HG03469 (cell line): Measurements from ENCODE around the gene RALGAPA2.

Experiments used
- ATAC-seq: cut with Tn5 transposase; IDR thresholded peaks from one replicate; pipeline ENCODE4 v1.9.1; 2021; ENCODE audit warnings: mild to moderate bottlenecking, moderate library complexity, moderate number of reproducible peaks; ENCODE audit not compliant: unreplicated experiment

The RALGAPA2 gene

GRCh38 chr20:20375862-20376261 is 336.6 kb downstream of the RALGAPA2 start:
- ATAC-seq: no peak

- no peak for ATAC-seq
These were observed 339.3 kb downstream of the RALGAPA2 start for GRCh38 chr20:20373091-20373571.

DNA sequence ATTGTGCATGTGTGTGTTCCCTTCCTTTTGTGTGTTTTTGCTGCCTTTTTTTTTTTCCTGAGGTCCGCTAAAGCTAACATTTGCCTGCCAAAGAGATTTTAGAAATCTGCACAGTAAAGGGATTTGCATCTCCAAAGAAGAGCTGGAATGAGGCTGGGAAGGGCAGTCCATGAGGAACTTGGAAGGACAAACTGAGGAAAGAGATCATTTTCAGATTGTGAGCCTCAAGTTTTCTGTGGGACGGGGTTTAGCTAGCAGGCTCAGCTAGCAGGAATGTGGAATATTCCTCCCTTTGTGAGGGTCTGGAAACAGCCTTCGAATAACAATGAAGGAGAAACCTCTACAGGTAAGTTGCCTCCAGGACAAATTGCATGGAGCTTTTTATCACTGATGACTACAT is 340.8 kb downstream of the RALGAPA2 start:
- no peak for ATAC-seq

GRCh38 chr20:20371083-20371482 is 341.4 kb downstream of the RALGAPA2 start:
- ATAC-seq: no peak

- no peak for ATAC-seq
These were observed 342.3 kb downstream of the RALGAPA2 start for GRCh38 chr20:20370094-20370575.

- ATAC-seq: no peak
These were observed 343.0 kb downstream of the RALGAPA2 start for GRCh38 chr20:20369250-20370093.

GRCh38 chr20:20368418-20369249 is 343.8 kb downstream of the RALGAPA2 start:
- no peak for ATAC-seq

- no peak for ATAC-seq
These were observed 344.6 kb downstream of the RALGAPA2 start, which contains the start of gene INSM1 for GRCh38 chr20:20367575-20368417. Gene INSM1, plus strand, starts transcription at chr20:20368104. Its CDS starts 164 bp downstream, at chr20:20368268.

DNA sequence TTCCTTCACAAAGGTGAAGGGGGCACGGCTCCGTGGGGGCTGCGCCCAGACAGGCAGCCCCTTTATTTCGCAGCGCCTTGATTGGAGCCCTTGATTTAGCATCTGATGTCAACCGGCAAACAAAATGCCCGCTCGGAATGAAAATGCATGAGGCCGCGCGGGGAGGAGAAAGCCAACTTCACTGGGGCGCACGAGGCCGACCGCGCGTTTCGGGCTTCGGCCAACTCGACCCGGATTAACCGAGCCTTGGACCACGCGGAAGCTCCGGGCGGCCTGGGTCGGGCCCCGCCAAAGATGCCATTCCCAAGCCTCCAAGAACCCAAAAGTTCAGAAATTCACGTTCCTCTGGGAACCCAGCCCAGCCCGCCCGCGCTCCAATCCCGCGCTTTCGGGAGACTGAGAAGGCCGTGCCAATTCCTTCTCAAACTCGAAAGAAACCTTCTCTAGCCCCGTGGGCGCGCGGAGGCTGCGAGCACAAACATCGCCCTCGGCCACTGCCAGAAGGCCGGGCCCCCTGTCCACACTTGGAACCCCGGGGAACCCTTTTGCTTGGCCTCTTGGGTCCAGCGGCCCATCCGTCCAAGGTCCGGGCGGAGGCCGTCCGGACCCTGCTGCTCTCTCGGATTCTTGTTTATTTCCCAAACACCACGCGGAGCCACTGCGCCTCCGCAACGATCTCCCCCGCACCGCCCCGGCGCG is 345.4 kb downstream of the RALGAPA2 start:
- no peak for ATAC-seq

DNA sequence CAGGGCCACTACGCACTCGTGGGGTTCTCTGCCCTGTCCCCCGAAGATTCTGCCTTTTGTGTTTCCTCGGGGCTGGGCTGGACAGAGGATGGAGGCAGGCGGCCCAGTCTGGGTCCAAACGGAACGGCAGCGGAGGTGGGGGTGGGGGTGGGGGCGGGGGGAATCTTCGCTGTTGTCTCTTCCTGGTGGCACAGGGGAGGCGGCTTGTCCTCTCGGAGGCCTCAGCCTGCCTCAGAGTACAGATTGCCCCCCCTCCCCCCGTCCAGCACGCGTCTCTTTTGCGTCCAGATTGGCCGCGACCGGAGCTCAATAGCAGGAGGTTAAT is 345.9 kb downstream of the RALGAPA2 start:
- no peak for ATAC-seq

- no peak for ATAC-seq
These were observed 346.8 kb downstream of the RALGAPA2 start for GRCh38 chr20:20365480-20366161.

GRCh38 chr20:20364593-20365479 is 347.6 kb downstream of the RALGAPA2 start:
- ATAC-seq: no peak

GRCh38 chr20:20363799-20364592 is 348.4 kb downstream of the RALGAPA2 start:
- ATAC-seq: no peak

GRCh38 chr20:20363434-20363798 is 349.0 kb downstream of the RALGAPA2 start:
- no peak for ATAC-seq

GRCh38 chr20:20362774-20363433 is 349.5 kb downstream of the RALGAPA2 start:
- ATAC-seq: no peak

GRCh38 chr20:20360464-20360863 is 352.0 kb downstream of the RALGAPA2 start:
- no peak for ATAC-seq

GRCh38 chr20:20359628-20360027 is 352.8 kb downstream of the RALGAPA2 start:
- ATAC-seq: no peak
